B cell (primary cell): Measurements from ENCODE around the gene TLL2. TPM values are rescaled to one million over a fixed set of nuclear protein-coding genes. Genes with fewer than 3 reads are reported as not detected.

ENCODE experiments used
- ATAC-seq: fragments of 200-7000 bp; cut with Tn5 transposase; one replicate; pipeline ENCODE4 v1.10.0; 2021; ENCODE audit warnings: low read depth, mild to moderate bottlenecking, moderate number of reproducible peaks, moderate library complexity
- CTCF ChIA-PET: fragments of 350-600 bp; sonication (Branson Sonifier 250); formaldehyde crosslinking; loops from one replicate; lab custom pipeline; 2021; ENCODE audit warnings: antibody characterized with exemption, inconsistent platforms; lab: Charles Lee
- POLR2A ChIA-PET: fragments of 350-600 bp; sonication (Branson Sonifier 250); formaldehyde crosslinking; loops from one replicate; lab custom pipeline; 2021; ENCODE audit warnings: antibody characterized with exemption; lab: Charles Lee
- DNase-seq: peaks from one replicate; pipeline ENCODE4 v3.0.0; 2013
- H2AFZ ChIP-seq: 2 replicates; pipeline ENCODE4 v1.6.1; 2012; ENCODE audit warnings: mild to moderate bottlenecking, low read depth, low read length; ENCODE audit not compliant: insufficient read depth, poor library complexity, severe bottlenecking
- H3K27ac ChIP-seq, 2 donors: 1 replicate in 1 of 2; 2 replicates in 1 of 2; pipeline ENCODE4 v1.5.1; 2012 to 2013; ENCODE audit warnings: low read length in 2 of 2, mild to moderate bottlenecking in 2 of 2, moderate library complexity in 1 of 2
- H3K27me3 ChIP-seq, 4 experiments: fragments of 200-600 bp in 1 of 4; sonication (generic) in 1 of 4; replicated peaks in 1 of 4; 1 replicate in 2 of 4; 2 replicates in 2 of 4; pipeline versions ENCODE4 v1.6.1 to v1.7.0; 2013 to 2016; ENCODE audit warnings: low read length in 3 of 4, mild to moderate bottlenecking in 2 of 4, mixed read lengths in 1 of 4, moderate library complexity in 1 of 4; ENCODE audit not compliant: insufficient read depth in 4 of 4, control insufficient read depth in 3 of 4; ENCODE audit errors: control extremely low read depth in 1 of 4
- H3K36me3 ChIP-seq, 2 experiments: replicated peaks in 1 of 2; 1 replicate in 1 of 2; 2 replicates in 1 of 2; pipeline versions ENCODE4 v1.6.1 to v1.7.1; 2013; ENCODE audit warnings: low read length in 1 of 2; ENCODE audit not compliant: insufficient read depth in 2 of 2, control insufficient read depth in 1 of 2; ENCODE audit errors: control extremely low read depth in 1 of 2, extremely low read depth in 1 of 2
- H3K4me1 ChIP-seq, 2 donors: fragments of 200-600 bp in 1 of 2; sonication (generic) in 1 of 2; 1 replicate in 1 of 2; 2 replicates in 1 of 2; pipeline versions ENCODE4 v1.5.1 to v1.6.1; 2013 to 2017; ENCODE audit warnings: low read length in 2 of 2; ENCODE audit not compliant: control insufficient read depth in 2 of 2, insufficient read depth in 2 of 2
- H3K4me2 ChIP-seq: replicated peaks from 2 replicates; pipeline ENCODE3; 2012; ENCODE audit warnings: mild to moderate bottlenecking, low read depth, low read length; ENCODE audit not compliant: poor library complexity, severe bottlenecking
- H3K4me3 ChIP-seq, 5 experiments: fragments of 200-600 bp in 1 of 5; sonication (generic) in 1 of 5; 1 replicate in 3 of 5; 2 replicates in 2 of 5; pipeline versions ENCODE4 v1.5.1 to v1.7.0; 2011 to 2016; ENCODE audit warnings: low read length in 4 of 5, mild to moderate bottlenecking in 4 of 5, low read depth in 2 of 5, control low read depth in 1 of 5, moderate library complexity in 1 of 5; ENCODE audit not compliant: insufficient read depth in 1 of 5; ENCODE audit errors: control extremely low read depth in 1 of 5, extremely low read depth in 1 of 5
- H3K79me2 ChIP-seq: fragments of 200-600 bp; sonication (generic); one replicate; pipeline ENCODE4 v1.6.0; 2016; ENCODE audit warnings: low read length; ENCODE audit not compliant: control insufficient read depth, insufficient read depth
- H3K9ac ChIP-seq: fragments of 200-600 bp; sonication (generic); 2 replicates; pipeline ENCODE4 v1.6.1; 2017; ENCODE audit warnings: mild to moderate bottlenecking, low read length, moderate library complexity
- H3K9me3 ChIP-seq, 3 donors: one replicate each; pipeline versions ENCODE4 v1.6.1 to v1.7.1; 2013; ENCODE audit warnings: low read length in 2 of 3; ENCODE audit not compliant: control insufficient read depth in 2 of 3, insufficient read depth in 1 of 3; ENCODE audit errors: control extremely low read depth in 1 of 3
- H4K20me1 ChIP-seq: 2 replicates; pipeline ENCODE4 v1.6.0; 2012; ENCODE audit warnings: mild to moderate bottlenecking, low read length; ENCODE audit not compliant: insufficient read depth, control insufficient read depth, poor library complexity, severe bottlenecking
- H3K27ac Mint-ChIP-seq: one replicate; pipeline ENCODE4 v1.8.0; 2021; ENCODE audit warnings: mixed read lengths
- H3K27me3 Mint-ChIP-seq: one replicate; pipeline ENCODE4 v1.8.0; 2021; ENCODE audit warnings: mixed read lengths
- H3K4me1 Mint-ChIP-seq: one replicate; pipeline ENCODE4 v1.8.0; 2021; ENCODE audit warnings: mixed read lengths
- H3K4me3 Mint-ChIP-seq: one replicate; pipeline ENCODE4 v1.8.0; 2021; ENCODE audit warnings: mixed read lengths
- H3K9me3 Mint-ChIP-seq: one replicate; pipeline ENCODE4 v1.8.0; 2022; ENCODE audit warnings: mixed read lengths; ENCODE audit not compliant: insufficient read depth
- EZH2 ChIP-seq: IDR thresholded peaks from 2 replicates; pipeline ENCODE4 v1.6.1; 2012; ENCODE audit warnings: borderline replicate concordance, low read depth, mild to moderate bottlenecking, moderate library complexity, low read length; ENCODE audit not compliant: insufficient read depth, poor library complexity, severe bottlenecking
- WGBS: methylation state at CpG from one replicate; pipeline ENCODE4 v1.1.5; 2013; ENCODE audit warnings: missing lambda C conversion rate; ENCODE audit not compliant: insufficient coverage; 5-methylcytosine and 5-hydroxymethylcytosine counted together
- intact Hi-C: fragments of 100-400 bp; cut with micrococcal nuclease; formaldehyde crosslinking; loops from one replicate; pipeline ENCODE4 v1.10.0; 2022
- polyA plus RNA-seq: library from polyadenylated mRNA; depleted of rRNA; stranded (reverse); fragments of >200 nt; gene quantifications from 2 replicates; pipeline ENCODE4 v1.2.3, GENCODE V29; 2012
- total RNA-seq, 2 donors: library from RNA; stranded (reverse); fragments of 120-200 nt in 1 of 2; gene quantifications; 1 replicate in 1 of 2; 2 replicates in 1 of 2; pipeline versions ENCODE4 v1.2.3 to v1.2.4, GENCODE V29; 2013 to 2022
- TF ChIP-seq, protein P1 (sequence below): fragments of 200-600 bp; IDR thresholded peaks from one replicate; pipeline ENCODE4 v1.8.0; 2022; ENCODE audit warnings: antibody characterized with exemption, mild to moderate bottlenecking

Gene TLL2
- total and polyA plus RNA-seq, 2 donors (not counting 1 experiment from before 2014, with no cell fraction given) = 0.13 to 0.47 TPM

DNA sequence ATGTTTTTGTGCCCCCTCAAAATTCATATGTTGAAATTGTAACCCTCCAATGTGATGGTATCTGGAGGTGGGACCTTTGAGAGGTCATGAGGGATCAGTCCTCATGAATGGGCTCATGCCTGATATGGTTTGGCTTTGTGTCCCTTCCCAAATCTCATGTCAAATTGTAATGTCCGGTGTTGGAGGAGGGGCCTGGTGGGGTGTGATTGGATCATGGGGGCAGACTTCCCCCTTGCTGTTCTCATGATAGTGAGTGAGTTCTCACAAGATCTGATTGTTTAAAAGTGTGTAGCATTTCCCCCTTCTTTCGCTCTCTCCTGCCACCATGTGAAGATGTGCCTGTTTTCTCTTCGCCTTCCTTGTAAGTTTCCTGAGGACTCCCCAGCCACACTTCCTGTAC is 53.4 kb downstream of the TLL2 start:
- H3K27ac Mint-ChIP-seq = no peak overlapping the region
- peaks cover 0 to 14% (median 0%) of the 10 kb centered on the region in 3 donors for H3K9me3 ChIP-seq
- CTCF ChIA-PET = no interaction called here
- no peaks in the 10 kb centered on the region for H3K79me2 ChIP-seq
- H3K4me2 ChIP-seq = no peak overlapping the region
- no peaks in the 10 kb centered on the region for H4K20me1 ChIP-seq
- DNase-seq (no peak), ATAC-seq (no peak)
- no peak for TF ChIP-seq EZH2
- TF ChIP-seq, protein P1, sequence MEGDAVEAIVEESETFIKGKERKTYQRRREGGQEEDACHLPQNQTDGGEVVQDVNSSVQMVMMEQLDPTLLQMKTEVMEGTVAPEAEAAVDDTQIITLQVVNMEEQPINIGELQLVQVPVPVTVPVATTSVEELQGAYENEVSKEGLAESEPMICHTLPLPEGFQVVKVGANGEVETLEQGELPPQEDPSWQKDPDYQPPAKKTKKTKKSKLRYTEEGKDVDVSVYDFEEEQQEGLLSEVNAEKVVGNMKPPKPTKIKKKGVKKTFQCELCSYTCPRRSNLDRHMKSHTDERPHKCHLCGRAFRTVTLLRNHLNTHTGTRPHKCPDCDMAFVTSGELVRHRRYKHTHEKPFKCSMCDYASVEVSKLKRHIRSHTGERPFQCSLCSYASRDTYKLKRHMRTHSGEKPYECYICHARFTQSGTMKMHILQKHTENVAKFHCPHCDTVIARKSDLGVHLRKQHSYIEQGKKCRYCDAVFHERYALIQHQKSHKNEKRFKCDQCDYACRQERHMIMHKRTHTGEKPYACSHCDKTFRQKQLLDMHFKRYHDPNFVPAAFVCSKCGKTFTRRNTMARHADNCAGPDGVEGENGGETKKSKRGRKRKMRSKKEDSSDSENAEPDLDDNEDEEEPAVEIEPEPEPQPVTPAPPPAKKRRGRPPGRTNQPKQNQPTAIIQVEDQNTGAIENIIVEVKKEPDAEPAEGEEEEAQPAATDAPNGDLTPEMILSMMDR = no peak
- H3K9ac ChIP-seq = no peak overlapping the region
- no peaks in the 10 kb centered on the region for H3K4me1 Mint-ChIP-seq
- H3K9me3 Mint-ChIP-seq = peaks cover 7% of the 10 kb centered on the region
- H3K4me3 ChIP-seq = no peak overlapping the region
- POLR2A ChIA-PET = no interaction called here
- no peak overlapping the region for H3K27ac ChIP-seq
- intact Hi-C loops = no loop called here
- peaks cover 0 to 3% (median 0%) of the 10 kb centered on the region in 4 experiments for H3K27me3 ChIP-seq
- H3K4me3 Mint-ChIP-seq = no peak overlapping the region
- 100% methylated on average over 1 of the region's 3 CpGs for WGBS
- H2AFZ ChIP-seq = no peak overlapping the region
- H3K36me3 ChIP-seq = no peaks in the 10 kb centered on the region
- no peaks in the 10 kb centered on the region for H3K4me1 ChIP-seq
- peaks cover 6% of the 10 kb centered on the region for H3K27me3 Mint-ChIP-seq

DNA sequence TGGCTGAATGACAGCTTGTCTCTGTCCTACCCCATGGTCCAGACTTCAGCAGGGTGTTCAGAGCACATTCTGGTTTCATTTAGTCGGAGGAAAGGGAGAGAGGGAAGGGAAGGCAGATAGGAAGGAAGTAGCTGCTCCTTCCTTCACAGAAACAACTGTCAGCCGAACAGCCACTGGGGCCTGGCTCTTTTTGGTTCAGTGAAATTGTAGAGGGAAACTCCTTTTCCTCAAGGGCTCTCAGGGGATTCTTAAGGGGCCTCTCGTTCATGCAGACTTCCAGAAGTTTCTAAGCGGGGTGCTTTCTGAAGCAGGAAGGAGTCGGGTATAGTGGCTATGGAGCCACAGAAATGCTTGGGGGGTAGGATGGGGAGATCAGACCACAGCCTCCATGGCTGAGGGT is 56.4 kb downstream of the TLL2 start:
- intact Hi-C loops = no loop called here
- CTCF ChIA-PET = no interaction called here
- WGBS = 53% methylated on average over 3 of the region's 5 CpGs
- Mint-ChIP-seq H3K4me1 (no peaks in the 10 kb centered on the region), H3K4me3 (no peak overlapping the region), H3K9me3 (peaks cover 7% of the 10 kb centered on the region), H3K27ac (no peak overlapping the region), H3K27me3 (peaks cover 6% of the 10 kb centered on the region)
- Histone ChIP-seq H3K4me3 (no peak overlapping the region), H4K20me1 (no peaks in the 10 kb centered on the region), H3K4me2 (no peak overlapping the region), H3K36me3 (no peaks in the 10 kb centered on the region), H3K79me2 (no peaks in the 10 kb centered on the region), H3K27ac (no peak overlapping the region), H3K9ac (no peak overlapping the region), H3K27me3 (peaks cover 0 to 3% (median 0%) of the 10 kb centered on the region in 4 experiments), H2AFZ (no peak overlapping the region), H3K9me3 (peaks cover 0 to 10% (median 0%) of the 10 kb centered on the region in 3 donors), H3K4me1 (no peaks in the 10 kb centered on the region)
- TF ChIP-seq, protein P1 = no peak
- no peak for TF ChIP-seq EZH2
- DNase-seq = no peak
- POLR2A ChIA-PET = no interaction called here
- ATAC-seq = no peak
